Left renal cortex interstitium (tissue), 4 donors: ENCODE measurements around the gene TPST1. TPM values are rescaled to one million over a fixed set of nuclear protein-coding genes. Genes with fewer than 3 reads are reported as not detected.

ENCODE experiments used
- DNase-seq, 4 donors: peaks; one replicate each; pipeline ENCODE4 v3.0.0-alpha.2; 2013; ENCODE audit warnings: low read depth in 4 of 4, low spot score in 2 of 4, missing footprints in 1 of 4
- polyA plus RNA-seq, 4 donors: library from polyadenylated mRNA; unstranded; fragments of 120-200 nt; gene quantifications; one replicate each; pipeline ENCODE4 v1.2.1, GENCODE V29; 2013; ENCODE audit not compliant: insufficient read length in 4 of 4

TPST1 gene
- polyA plus RNA-seq, 4 donors: 40.3 to 53.2 (median 46.0) TPM

DNA sequence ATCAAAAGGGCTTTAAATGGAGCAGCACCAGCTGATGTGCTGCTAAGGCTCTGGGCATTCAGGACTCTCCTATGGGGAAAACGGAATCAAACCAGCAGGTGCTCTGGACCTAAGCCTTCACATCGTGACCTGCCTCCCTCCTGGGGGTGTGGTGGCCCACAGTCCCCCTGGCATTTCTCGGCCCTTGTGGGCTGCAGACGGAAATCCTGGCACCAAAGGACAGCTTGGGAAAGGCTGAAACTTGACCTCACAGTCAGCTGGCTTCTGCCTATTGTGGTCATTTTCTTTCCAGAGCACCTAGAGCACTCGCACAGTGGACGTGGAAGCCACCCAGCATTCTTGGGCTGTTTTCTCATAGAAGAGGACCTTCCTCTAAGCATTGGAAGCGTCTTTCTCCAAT is 74.8 kb downstream of the TPST1 start:
- DNase-seq: no peak

DNA sequence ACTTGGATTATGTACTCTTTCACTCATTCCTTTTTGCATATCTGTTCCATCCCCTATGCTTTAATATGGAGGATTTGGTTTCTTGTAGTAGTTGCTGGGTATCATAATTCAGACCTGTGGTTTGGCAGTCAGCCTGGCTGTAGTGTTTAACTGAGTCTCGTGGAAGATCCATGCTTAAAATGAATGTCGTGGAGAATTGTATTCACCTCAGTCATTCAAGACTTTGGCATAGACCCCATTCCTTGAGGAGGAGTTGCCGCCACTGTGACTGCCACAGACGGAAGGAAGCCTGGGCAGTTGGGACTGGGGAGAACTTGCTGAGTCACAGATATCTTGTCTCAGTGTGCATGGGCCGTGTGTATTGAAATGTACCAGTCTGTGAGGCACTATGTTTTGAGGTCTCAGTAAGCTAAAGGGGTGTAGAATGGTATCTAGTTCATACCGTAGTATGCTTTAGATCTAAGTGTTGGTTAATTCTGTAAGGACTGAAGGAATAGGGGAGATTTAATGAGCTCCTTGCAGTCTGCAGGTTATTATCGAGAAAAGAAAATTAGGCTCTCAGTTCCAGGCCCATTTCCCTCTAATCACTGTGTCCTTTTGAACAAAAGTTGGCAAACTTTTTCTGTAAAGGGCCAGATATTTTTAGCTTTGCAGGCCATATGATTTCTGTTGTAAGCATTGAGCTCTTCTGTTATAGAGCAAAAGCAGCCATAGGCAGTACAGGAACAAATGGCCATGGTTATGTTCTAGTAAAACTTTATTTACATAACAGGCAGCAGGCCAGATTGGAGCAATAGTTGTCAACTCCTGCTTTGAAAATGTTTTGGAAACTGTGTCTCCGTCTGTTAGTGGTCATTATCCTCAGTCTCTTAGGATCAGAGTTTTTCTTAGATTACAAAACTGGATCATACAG is 76.8 kb downstream of the TPST1 start:
- no peak for DNase-seq

DNA sequence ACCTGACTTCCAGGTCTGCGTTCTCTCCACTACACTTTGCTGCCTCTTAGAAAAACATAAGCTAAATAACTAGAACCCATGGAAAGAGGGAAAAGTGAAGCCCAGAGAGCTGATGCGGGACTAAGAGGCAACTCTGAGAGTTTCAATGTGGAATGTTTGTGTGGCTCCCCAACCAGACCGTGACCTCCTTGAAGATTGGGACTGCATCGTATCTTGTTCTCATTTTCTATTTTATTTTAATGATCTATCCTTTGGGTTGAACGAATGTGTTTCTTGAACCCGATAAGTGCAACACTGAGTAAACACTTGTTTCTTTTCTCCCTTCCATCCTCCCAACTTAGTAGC is 77.4 kb downstream of the TPST1 start:
- DNase-seq: no peak

DNA sequence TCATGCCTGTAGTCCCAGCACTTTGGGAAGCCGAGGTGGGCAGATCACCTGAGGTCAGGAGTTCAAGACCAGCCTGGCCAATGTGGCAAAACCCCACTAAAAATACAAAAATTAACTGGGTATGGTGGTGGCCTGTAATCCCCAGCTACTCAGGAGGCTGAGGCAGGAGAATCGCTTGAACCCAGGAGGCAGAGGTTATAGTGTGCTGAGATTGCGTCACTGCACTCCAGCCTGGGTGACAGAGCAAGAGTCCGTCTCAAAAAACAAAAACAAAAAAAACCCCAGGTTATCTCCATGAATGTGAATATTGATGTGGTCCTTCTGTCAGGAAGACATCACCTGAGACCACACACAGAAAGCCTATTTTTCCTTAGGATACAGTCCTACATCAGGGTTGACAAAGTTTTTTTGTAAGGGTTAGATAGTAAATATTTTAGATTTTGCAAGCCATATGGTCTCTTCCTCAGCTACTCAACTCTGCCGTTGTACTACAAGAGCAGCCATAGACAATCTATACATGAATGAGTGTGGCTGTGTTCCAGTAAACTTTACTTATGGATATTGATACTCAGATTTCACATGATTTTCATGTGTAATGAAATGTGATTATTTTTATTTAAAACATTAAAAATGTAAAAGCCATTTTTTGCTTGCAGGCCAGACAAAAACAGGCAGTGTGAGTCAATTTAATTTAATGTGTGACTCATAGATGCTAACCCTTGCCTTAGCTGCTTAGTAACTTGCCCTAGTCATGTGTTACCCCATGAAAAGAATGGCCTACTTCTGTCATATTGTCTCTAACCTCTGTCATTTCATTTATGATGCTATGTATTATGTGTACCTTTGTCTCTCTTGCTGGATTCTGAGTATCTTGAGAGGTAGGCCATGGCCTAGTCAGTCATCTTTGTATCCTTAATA is 78.1 kb downstream of the TPST1 start:
- no peak for DNase-seq

DNA sequence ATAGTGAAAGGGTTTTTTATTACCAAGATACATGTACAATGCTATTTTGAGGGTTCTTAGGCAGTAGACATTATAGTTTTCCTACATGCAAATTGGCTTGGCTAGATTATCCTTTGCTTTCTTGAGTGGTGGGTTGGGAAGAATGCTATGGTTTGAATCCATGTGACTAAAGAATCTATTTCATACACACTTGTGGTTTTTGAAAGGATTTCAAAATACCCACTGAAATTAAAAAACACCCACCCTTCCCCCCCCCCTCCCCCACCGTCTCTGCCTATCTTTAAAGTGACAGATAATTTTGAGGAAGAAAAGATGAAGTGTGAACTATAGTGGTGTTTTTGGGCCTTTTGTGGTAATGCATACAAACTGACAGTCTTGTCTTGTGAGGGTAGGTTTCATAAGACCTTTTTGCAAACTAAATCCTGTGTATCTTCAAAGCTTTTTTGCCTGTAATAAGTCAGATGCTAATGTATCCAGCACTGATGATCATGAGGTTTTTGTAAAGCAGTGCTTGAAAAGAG is 90.9 kb downstream of the TPST1 start:
- no peak for DNase-seq

DNA sequence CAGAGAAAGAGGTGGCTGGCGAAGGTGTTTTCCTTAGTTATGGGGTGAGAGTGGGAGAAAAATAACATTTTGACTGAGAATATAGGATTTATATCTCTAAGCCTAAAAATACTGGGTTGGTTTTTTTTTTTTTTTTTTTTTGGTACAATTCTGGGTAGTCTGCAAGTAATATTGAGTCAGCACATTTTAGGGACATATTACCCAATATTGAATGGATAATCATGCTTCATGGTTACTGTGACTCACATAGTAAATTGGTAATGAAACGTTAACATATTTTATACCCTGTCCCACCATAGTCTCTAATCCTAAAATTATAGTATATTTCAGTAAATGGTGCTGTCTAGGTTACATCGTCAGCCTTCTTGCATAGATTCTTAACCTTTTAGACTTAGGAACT is 91.4 kb downstream of the TPST1 start:
- no peak for DNase-seq

DNA sequence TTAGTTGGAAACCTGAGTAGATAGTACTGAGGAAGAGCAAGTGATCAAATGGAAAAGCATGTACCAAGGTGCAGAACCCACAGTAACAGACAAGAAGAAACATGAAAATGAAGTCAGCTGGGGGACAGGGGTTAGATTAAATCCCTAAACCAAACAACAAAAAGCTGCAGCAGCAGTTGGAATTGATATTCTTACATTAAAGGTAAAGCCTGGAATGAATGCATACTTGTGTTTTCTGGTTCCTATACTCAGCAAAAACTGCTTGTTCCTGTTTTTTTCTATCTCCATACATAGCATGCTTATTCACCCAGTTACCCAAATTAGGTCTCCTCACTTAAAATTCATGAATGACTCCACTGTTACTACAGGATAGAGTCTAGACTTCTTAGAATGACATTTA is 92.4 kb downstream of the TPST1 start:
- no peak for DNase-seq

DNA sequence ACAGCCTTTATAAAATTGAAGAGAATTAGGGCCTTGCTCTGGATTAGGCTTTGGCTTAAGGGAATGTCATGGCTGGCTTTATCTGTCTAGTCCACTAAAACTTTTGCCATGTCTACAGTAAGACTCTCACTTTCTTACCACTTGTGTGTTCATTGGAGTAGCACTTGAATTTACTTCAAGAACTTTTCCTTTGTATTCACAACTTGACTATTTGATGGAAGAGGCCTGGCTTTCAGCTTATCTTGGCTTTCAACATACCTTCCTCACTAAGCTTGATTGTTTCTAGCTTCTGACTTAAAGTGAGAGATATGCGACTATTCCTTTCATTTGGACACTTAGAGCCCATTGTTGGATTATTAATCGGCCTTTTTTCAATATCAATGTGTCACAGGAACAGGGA is 96.1 kb downstream of the TPST1 start:
- DNase-seq: no peak

DNA sequence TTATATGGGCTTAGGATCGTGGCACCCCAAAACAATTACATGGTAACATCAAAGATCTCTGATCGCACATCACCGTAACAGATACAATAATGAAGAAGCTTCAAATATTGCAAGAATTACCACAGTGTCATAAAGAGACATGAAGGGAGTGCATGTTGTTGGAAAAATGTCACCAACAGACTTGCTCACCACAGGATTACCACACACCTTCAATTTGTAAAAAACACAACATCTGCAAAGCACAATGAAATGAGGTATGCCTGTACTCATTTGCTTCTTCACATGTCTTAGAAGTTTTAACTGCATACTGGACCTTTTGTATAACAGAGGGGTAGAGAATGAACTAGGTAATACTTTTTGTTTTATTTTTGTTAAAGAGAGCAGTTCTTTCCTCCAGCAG is 96.6 kb downstream of the TPST1 start:
- DNase-seq: no peak

DNA sequence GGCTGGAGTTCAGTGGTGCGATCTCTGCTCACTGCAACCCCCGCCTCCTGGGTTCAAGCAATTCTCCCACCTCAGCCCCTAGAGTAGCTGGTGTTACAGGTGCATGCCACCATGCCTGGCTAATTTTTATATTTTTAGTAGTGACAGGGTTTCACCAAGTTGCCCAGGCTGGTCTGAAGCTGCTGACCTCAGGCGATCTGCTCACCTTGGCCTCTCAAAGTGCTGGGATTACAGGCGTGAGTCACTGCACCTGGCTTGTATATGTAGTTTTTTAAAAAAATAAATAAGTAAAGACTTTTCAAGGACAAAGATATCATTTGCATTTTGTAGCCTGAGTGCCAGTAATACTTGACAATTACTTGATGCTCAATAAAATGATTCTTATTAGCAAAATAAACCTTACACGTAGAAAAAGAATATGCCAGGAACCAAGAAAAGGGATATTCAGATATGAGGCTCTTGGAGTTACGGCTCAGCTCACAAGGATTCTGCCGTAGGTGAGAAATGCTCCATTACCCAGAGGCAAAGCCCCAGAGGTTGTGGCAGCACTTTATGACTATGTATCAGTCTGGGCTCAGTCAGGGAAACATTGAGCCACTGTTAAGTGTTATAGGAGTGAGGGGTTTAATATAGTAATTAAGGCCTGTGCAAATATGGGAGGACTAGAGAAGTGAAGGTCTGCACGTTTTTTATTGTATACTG is 98.5 kb downstream of the TPST1 start:
- DNase-seq: peak in 1 of 4 donors; percentile 8

DNA sequence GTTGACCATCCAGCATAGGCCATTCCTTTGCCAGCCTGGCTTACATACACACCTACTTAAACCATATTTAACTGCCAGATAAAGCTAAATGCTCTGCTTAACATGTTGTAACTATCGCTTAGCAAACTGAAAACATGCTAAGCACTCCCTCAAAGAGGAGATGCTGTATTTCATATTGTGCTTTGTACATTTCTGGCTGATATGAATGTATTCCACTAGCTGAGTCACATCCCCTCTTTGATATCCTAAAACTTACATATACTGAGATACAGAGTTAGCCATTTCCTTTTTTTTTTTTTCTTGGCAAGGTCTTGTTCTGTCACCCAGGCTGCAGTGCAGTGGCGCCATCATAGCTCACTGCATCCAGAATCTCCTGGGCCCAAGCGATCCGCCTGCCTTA is 99.4 kb downstream of the TPST1 start:
- DNase-seq: no peak

DNA sequence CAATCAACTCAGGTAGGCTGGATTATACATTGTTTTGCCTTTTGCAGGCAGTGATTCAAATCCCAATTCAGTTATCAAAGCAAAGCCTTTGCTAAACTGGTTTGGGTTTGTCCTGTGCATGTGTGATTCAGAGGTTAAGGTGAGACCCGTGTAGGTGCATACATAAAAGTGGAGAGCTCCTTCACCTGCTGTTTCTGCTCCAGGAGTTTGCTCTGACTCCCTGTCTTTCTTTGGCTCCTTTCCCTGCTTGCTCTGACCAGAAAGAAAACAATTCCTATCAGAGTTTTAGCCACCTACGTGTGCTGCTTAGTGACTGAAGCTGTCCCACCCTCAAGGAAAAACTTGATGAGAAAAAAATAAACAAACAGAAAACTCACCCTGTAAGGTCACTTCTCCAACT is 101.1 kb downstream of the TPST1 start:
- DNase-seq: peak in 1 of 4 donors; percentile 13

DNA sequence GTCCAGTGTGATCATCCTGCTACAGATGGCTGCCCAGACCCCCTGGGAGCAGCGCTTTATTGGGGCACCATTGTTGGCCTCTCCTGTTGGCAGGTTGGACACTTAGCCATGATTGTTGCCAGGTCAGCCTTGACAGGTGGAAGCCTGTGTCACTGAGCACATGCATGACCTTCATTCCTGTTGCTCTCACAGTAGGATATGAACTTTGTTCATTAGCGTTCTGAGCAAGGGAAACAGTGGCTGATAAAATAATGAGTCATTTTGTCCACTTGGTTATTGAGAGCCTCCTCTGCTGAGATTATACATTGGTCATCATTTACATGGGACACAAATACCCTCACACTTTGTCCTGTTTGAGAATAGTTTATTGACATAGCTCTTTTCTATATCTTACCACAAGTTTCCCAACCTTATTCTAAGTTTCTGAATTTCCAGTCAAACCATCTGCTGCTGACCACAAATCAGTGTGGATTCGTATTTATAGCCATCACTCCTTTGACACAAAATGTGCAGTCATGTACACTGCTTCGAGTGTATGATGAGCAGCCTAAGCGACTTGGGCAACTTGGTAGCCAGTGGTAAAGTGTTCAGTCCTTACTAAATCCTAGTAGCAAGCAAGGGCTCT is 102.6 kb downstream of the TPST1 start:
- no peak for DNase-seq

DNA sequence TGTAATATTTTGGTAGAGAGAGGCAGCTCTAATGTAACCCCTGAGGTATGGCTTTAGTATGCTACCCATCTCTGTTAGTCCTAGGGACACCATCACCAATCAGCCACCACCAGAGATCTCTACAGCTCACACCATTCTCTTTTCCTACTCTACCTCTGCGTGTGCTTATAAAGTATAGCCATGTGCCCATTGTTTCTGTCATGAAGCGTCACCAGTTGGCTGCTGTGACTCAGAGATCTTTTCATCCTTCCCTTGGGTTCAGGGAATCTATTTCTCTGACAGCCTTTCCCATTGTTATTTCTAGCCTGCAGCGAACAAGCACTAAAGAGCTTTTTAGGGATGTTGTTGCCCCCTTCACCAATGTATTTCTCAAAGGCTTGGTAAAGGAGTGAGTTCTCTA is 103.3 kb downstream of the TPST1 start:
- DNase-seq: no peak

DNA sequence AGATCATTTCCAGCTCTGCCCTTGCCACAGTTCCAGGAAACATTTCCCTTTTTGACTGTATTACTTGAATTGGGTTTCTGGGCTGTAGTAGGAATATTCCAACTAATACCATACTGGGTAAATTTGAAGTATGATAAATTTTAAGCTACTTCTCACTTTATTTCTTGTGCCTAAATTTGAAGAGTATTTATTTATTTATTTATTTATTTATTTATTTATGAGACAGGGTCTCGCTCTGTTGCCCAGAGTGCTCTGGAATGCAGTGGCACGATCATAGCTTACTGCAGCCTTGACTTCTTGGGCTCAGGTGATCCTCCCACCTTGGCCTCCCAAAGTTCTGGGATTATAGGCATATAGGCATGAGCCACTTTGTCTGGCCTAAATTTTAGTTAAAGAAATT is 105.5 kb downstream of the TPST1 start:
- DNase-seq: no peak

DNA sequence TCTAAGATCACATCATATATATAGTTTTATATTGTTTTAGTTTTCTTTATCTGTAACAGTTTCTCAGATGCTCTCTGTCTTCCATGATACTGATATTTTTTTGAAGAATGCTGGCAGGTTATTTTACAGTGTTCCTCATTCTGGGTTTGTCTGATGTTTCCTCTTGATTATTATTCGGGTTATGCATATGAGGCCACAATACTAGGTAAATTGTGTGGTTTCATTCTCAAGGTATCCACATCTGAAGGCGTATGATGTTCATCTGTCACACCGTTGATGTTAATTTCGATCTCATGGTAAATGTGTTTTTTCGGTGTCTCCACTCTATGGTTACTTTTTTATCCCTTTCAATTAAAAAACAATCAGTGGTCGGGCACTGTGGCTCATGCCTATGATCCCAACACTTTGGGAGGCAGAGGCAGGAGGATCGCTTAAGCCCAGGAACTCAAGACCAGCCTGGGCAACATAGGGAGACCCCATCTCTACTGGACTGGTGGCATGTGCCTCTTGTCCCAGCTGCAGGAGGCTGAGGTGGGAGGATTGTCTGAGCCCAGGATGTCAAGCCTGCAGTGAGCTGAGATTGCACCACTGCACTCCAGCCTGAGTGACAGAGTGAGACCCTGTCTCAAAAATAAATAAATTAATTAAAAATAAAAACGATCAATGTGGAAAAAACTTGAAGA is 108.9 kb downstream of the TPST1 start:
- DNase-seq: no peak

DNA sequence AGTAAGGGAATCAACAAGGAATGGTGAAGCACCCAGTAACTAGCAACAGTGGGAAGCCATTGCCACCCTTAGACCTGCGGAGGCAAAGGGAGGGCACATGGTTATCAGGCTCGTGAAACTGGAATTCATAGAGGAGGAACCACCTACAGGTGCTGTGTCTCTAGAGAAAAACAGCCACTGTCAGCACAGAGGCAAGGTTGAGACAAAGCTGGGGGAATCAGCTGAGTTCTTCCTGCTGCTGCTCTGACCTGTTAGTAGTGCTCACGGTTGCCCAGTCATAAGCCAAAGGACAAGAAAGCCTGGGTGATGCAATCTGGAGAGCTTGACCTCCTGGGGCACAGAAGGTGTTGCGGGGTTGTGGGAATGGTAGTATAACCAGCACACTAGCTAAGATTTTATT is 110.1 kb downstream of the TPST1 start:
- no peak for DNase-seq

DNA sequence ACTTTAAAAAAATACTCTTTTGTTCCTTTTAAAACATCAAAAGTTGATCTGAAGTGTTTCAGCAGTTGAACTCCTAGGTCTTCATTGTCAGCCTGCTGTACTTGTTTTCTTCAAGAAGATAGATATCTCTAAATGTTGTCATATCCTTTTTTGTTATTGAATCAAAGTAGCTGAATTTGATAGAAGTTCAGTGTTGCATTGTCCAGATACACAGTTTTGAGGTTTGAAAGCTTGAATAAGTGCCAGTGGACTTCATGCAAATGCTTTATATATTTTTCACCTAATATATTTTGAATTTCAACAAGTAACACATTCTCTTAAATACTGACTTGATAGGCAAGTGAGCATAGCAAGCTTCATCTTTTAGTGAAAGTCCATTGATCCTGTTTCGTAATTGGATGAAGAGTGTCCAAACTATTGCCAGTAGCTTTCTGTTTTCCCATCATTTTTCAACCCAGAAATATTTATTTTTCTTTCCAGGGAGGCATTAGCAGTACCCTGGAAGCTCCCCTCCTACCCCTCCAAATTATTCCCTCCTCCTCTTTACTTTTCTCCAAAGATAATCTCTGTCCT is 114.4 kb downstream of the TPST1 start:
- DNase-seq: no peak

DNA sequence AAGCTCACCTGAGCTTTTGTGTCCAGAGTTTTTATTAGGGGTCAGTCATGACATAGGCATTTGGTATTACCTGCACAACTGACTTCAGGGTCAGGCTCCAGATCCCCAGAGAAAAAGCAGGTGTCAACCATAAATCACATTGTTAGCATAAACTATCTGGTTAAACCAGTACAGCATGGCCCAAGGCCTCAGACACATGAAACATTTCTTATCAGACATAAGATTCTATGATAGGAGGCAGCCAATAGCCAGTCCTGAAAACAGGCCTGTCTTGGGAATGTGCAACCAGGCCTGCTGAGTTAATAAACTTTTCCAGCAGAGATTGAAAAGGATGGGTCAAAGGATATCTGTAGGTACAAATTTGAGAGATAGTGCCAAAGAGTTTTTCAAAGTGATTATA is 116.1 kb downstream of the TPST1 start:
- DNase-seq: no peak
